ENCODE measurements around the gene RHOB. TPM values are rescaled to one million over a fixed set of nuclear protein-coding genes. Genes with fewer than 3 reads are reported as not detected.
A peak's percentile ranks its signal among the peaks of the same experiment; 100 is the strongest.

RHOB gene
- total and polyA plus RNA-seq, 2 donors (not counting 1 experiment from before 2014, with no cell fraction given) = 63.0 to 1,037 TPM

GRCh38 chr2:20448246-20448976 is 1.5 kb downstream of the RHOB start:
- Histone ChIP-seq H3K27me3 (replicated peaks in 1 of 4; ENCODE audit: control extremely low read depth in 1 of 4, control insufficient read depth in 3 of 4, insufficient read depth in 4 of 4, low read length in 3 of 4) (peaks cover 0 to 31% (median 9%) of the 10 kb centered on the region in 4 experiments), H3K9ac (ENCODE audit: low read length) (peak overlapping the region; percentile 92), H3K4me3 (ENCODE audit: control extremely low read depth in 1 of 5, extremely low read depth in 1 of 5, insufficient read depth in 1 of 5, low read depth in 2 of 5, low read length in 4 of 5) (peak overlapping the region in 4 of 5 experiments; percentile 65 to 79 (median 70)), H4K20me1 (ENCODE audit: control insufficient read depth, insufficient read depth, low read length, poor library complexity, severe bottlenecking) (peaks cover 22% of the 10 kb centered on the region), H3K4me2 (replicated peaks; ENCODE audit: low read depth, low read length, poor library complexity, severe bottlenecking) (peak overlapping the region; percentile 91), H3K4me1 (ENCODE audit: control insufficient read depth in 2 of 2, insufficient read depth in 2 of 2, low read length in 2 of 2) (peaks cover 15 to 20% of the 10 kb centered on the region in 2 donors), H3K79me2 (ENCODE audit: control insufficient read depth, insufficient read depth, low read length) (peaks cover 12% of the 10 kb centered on the region), H3K9me3 (ENCODE audit: control extremely low read depth in 1 of 3, control insufficient read depth in 2 of 3, insufficient read depth in 1 of 3, low read length in 2 of 3) (peaks cover 0 to 8% (median 0%) of the 10 kb centered on the region in 3 donors), H3K36me3 (replicated peaks in 1 of 2; ENCODE audit: control extremely low read depth in 1 of 2, control insufficient read depth in 1 of 2, extremely low read depth in 1 of 2, insufficient read depth in 2 of 2, low read length in 1 of 2) (no peaks in the 10 kb centered on the region), H3K27ac (ENCODE audit: low read length in 2 of 2) (no peak overlapping the region), H2AFZ (ENCODE audit: insufficient read depth, low read depth, low read length, poor library complexity, severe bottlenecking) (no peak overlapping the region)
- 85% methylated on average over 8 of the region's 26 CpGs for WGBS (ENCODE audit: insufficient coverage)
- ChIA-PET POLR2A (interaction anchor here (1.3 to 2.9 kb wide), 8 partner anchors 24 to 374 kb away, joined by 3 to 29 read pairs (median 17); partner anchors contain the start of genes GDF7, HS1BP3 and LDAH), CTCF (interaction anchor here (0.8 to 5.2 kb wide), 4 partner anchors 9 to 201 kb away, joined by 3 to 76 read pairs (median 35); partner anchors contain the start of gene HS1BP3)
- peak overlapping the region; percentile 37 for H3K27ac Mint-ChIP-seq
- no peaks in the 10 kb centered on the region for H3K9me3 Mint-ChIP-seq (ENCODE audit: insufficient read depth)
- TF ChIP-seq CTCF (IDR thresholded peaks at IDR 0.05) = no peak
- no peak for TF ChIP-seq EZH2 (IDR thresholded peaks at IDR 0.05; ENCODE audit: borderline replicate concordance, insufficient read depth, low read depth, low read length, poor library complexity, severe bottlenecking)
- ATAC-seq (ENCODE audit: low read depth) = no peak
- DNase-seq = no peak
- H3K4me3 Mint-ChIP-seq = peak overlapping the region; percentile 95
- intact Hi-C loops (cut with micrococcal nuclease) = loop anchor here (5.0 to 10.0 kb wide), 6 partner anchors 36 to 1886 kb away; partner anchors contain the start of genes RDH14, TTC32 and WDR35
- H3K27me3 Mint-ChIP-seq = peaks cover 20% of the 10 kb centered on the region
- peaks cover 18% of the 10 kb centered on the region for H3K4me1 Mint-ChIP-seq

GRCh38 chr2:20448977-20449306 is 2.1 kb downstream of the RHOB start:
- H3K4me1 ChIP-seq (ENCODE audit: control insufficient read depth in 2 of 2, insufficient read depth in 2 of 2, low read length in 2 of 2) = peaks cover 15 to 20% of the 10 kb centered on the region in 2 donors
- H4K20me1 ChIP-seq (ENCODE audit: control insufficient read depth, insufficient read depth, low read length, poor library complexity, severe bottlenecking) = peaks cover 22% of the 10 kb centered on the region
- Mint-ChIP-seq H3K27ac (no peak overlapping the region), H3K9me3 (ENCODE audit: insufficient read depth) (no peaks in the 10 kb centered on the region), H3K4me3 (peak overlapping the region; percentile 95), H3K27me3 (peaks cover 20% of the 10 kb centered on the region), H3K4me1 (peaks cover 18% of the 10 kb centered on the region)
- H2AFZ ChIP-seq (ENCODE audit: insufficient read depth, low read depth, low read length, poor library complexity, severe bottlenecking) = no peak overlapping the region
- peaks cover 12% of the 10 kb centered on the region for H3K79me2 ChIP-seq (ENCODE audit: control insufficient read depth, insufficient read depth, low read length)
- peaks cover 0 to 8% (median 0%) of the 10 kb centered on the region in 3 donors for H3K9me3 ChIP-seq (ENCODE audit: control extremely low read depth in 1 of 3, control insufficient read depth in 2 of 3, insufficient read depth in 1 of 3, low read length in 2 of 3)
- no CpG with 5 or more reads among the region's 1 CpG for WGBS (ENCODE audit: insufficient coverage)
- peak overlapping the region in 1 of 5 experiments; percentile 70 for H3K4me3 ChIP-seq (ENCODE audit: control extremely low read depth in 1 of 5, extremely low read depth in 1 of 5, insufficient read depth in 1 of 5, low read depth in 2 of 5, low read length in 4 of 5)
- ATAC-seq (ENCODE audit: low read depth) = no peak
- H3K9ac ChIP-seq (ENCODE audit: low read length) = no peak overlapping the region
- no peaks in the 10 kb centered on the region for H3K36me3 ChIP-seq (replicated peaks in 1 of 2; ENCODE audit: control extremely low read depth in 1 of 2, control insufficient read depth in 1 of 2, extremely low read depth in 1 of 2, insufficient read depth in 2 of 2, low read length in 1 of 2)
- peaks cover 0 to 33% (median 9%) of the 10 kb centered on the region in 4 experiments for H3K27me3 ChIP-seq (replicated peaks in 1 of 4; ENCODE audit: control extremely low read depth in 1 of 4, control insufficient read depth in 3 of 4, insufficient read depth in 4 of 4, low read length in 3 of 4)
- ChIA-PET POLR2A (interaction anchor here (0.6 to 2.9 kb wide), 4 partner anchors 10 to 202 kb away, joined by 4 to 29 read pairs (median 6); partner anchors contain the start of gene HS1BP3), CTCF (interaction anchor here (0.8 to 5.2 kb wide), 5 partner anchors 8 to 200 kb away, joined by 3 to 76 read pairs (median 4); partner anchors contain the start of gene HS1BP3)
- no peak overlapping the region for H3K4me2 ChIP-seq (replicated peaks; ENCODE audit: low read depth, low read length, poor library complexity, severe bottlenecking)
- no peak for DNase-seq
- intact Hi-C loops (cut with micrococcal nuclease) = loop anchor here (5.0 to 10.0 kb wide), 6 partner anchors 37 to 1887 kb away; partner anchors contain the start of genes RDH14, TTC32 and WDR35
- no peak overlapping the region for H3K27ac ChIP-seq (ENCODE audit: low read length in 2 of 2)
- TF ChIP-seq CTCF (IDR thresholded peaks at IDR 0.05) (no peak), EZH2 (IDR thresholded peaks at IDR 0.05; ENCODE audit: borderline replicate concordance, insufficient read depth, low read depth, low read length, poor library complexity, severe bottlenecking) (no peak)
